Measurements from ENCODE around the gene PLPPR1.

The PLPPR1 gene

DNA sequence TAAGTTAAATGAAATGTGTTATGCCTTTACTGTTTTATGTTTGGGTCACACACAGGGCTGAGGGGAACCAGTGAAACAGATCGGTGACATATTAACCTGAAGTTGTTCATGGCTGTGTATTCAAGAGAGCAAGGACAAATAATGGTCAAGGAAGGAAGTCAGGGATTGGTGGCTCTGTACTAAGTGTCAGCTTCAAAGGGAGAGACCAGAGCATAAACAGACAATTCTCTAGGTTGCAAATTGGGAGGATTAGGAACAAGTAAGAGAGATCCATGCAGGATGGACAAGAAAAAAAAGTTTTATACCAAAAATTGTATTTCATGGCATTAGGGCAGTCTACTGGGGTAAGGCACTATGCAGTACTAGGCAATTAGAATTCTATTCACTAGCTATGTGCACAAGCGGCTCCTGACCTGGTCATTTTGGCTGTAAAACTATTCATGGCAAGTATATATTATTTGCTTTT is 156.3 kb downstream of the PLPPR1 start:
- no peak for DNase-seq (ENCODE audit: low read depth)

GRCh38 chr9:101191723-101192122 is 163.2 kb downstream of the PLPPR1 start:
- DNase-seq (ENCODE audit: low read depth), result no peak
- no peak overlapping the region for H3K4me3 ChIP-seq (ENCODE audit: low read depth, low read length)
- TF ChIP-seq, protein P1, sequence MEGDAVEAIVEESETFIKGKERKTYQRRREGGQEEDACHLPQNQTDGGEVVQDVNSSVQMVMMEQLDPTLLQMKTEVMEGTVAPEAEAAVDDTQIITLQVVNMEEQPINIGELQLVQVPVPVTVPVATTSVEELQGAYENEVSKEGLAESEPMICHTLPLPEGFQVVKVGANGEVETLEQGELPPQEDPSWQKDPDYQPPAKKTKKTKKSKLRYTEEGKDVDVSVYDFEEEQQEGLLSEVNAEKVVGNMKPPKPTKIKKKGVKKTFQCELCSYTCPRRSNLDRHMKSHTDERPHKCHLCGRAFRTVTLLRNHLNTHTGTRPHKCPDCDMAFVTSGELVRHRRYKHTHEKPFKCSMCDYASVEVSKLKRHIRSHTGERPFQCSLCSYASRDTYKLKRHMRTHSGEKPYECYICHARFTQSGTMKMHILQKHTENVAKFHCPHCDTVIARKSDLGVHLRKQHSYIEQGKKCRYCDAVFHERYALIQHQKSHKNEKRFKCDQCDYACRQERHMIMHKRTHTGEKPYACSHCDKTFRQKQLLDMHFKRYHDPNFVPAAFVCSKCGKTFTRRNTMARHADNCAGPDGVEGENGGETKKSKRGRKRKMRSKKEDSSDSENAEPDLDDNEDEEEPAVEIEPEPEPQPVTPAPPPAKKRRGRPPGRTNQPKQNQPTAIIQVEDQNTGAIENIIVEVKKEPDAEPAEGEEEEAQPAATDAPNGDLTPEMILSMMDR (conservative IDR thresholded peaks at IDR 0.05; ENCODE audit: low read depth, low read length), result no peak

More for the DNA sequence above, 156.3 kb downstream of the PLPPR1 start:
- no peak overlapping the region for H3K4me3 ChIP-seq (ENCODE audit: low read depth, low read length)
- TF ChIP-seq, protein P1 (conservative IDR thresholded peaks at IDR 0.05; ENCODE audit: low read depth, low read length), result no peak

DNA sequence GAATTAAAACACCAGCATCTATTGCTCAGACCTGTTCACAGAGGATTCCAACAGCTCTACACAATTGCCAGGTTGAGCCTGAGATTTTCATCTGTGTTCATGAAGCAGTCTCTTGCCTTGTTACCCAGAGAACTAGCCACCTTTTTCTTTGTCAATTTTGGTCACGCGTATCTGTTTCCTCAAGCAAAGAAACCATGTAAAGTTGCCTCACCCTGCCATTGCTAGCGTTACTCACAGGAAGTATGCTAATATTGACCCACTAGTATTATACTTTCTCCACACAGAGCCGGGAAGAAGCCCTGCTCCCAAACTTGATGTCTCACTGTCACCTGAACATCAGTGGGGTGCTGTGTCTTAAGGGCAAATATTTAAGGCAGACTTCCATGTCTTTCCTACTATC is 168.5 kb downstream of the PLPPR1 start:
- TF ChIP-seq, protein P1 (conservative IDR thresholded peaks at IDR 0.05; ENCODE audit: low read depth, low read length), result no peak
- DNase-seq (ENCODE audit: low read depth), result no peak
- no peak overlapping the region for H3K4me3 ChIP-seq (ENCODE audit: low read depth, low read length)

DNA sequence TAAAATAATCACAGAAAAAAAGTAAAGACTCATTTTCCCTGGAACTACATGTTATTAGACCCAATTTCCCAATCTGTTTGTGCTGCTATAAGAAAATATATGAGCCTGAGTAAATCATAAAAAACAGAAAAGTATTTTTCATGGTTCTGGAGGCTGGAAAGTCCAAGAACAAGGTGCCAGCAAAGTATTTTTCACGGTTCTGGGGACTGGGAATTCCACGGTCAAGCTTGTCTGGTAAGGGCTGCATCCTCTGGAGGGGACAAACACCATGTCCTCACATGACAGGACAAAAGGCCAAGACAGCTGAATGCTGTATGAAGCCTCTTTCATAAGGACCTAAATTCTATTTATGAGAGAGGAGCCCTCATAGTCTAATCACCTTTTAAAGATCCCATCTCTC is 172.3 kb downstream of the PLPPR1 start:
- no peak for DNase-seq (ENCODE audit: low read depth)
- TF ChIP-seq, protein P1 (conservative IDR thresholded peaks at IDR 0.05; ENCODE audit: low read depth, low read length), result no peak
- no peak overlapping the region for H3K4me3 ChIP-seq (ENCODE audit: low read depth, low read length)

- no peak for DNase-seq (ENCODE audit: low read depth)
- TF ChIP-seq, protein P1 (conservative IDR thresholded peaks at IDR 0.05; ENCODE audit: low read depth, low read length), result no peak
- H3K4me3 ChIP-seq (ENCODE audit: low read depth, low read length), result no peak overlapping the region
These were observed 173.1 kb downstream of the PLPPR1 start for GRCh38 chr9:101201630-101202029.

- TF ChIP-seq, protein P1 (conservative IDR thresholded peaks at IDR 0.05; ENCODE audit: low read depth, low read length), result no peak
- no peak for DNase-seq (ENCODE audit: low read depth)
- H3K4me3 ChIP-seq (ENCODE audit: low read depth, low read length), result no peak overlapping the region
These were observed 181.1 kb downstream of the PLPPR1 start for GRCh38 chr9:101209670-101210069.

- DNase-seq (ENCODE audit: low read depth), result no peak
- no peak overlapping the region for H3K4me3 ChIP-seq (ENCODE audit: low read depth, low read length)
- TF ChIP-seq, protein P1 (conservative IDR thresholded peaks at IDR 0.05; ENCODE audit: low read depth, low read length), result no peak
These were observed 184.1 kb downstream of the PLPPR1 start for GRCh38 chr9:101212661-101213060.
